ENCODE measurements around the gene SORCS2.

The SORCS2 gene

GRCh38 chr4:7330031-7330596, 137.8 kb downstream of the SORCS2 start:
- TF ChIP-seq REST (IDR thresholded peaks at IDR 0.05; ENCODE audit: insufficient read depth in 1 of 2, low read depth in 2 of 2, low read length in 2 of 2), result no peak
- no peak for TF ChIP-seq POLR2AphosphoS5 (IDR thresholded peaks at IDR 0.05; ENCODE audit: low read depth, low read length)
- no peak for TF ChIP-seq SIN3A (IDR thresholded peaks at IDR 0.05; ENCODE audit: borderline replicate concordance, insufficient read depth, low read length)
- no peak for TF ChIP-seq FOXP2 (optimal IDR thresholded peaks at IDR 0.05; ENCODE audit: borderline replicate concordance, extremely low read depth, extremely low read length, insufficient read depth)
- no peak for TF ChIP-seq TAF1 (IDR thresholded peaks at IDR 0.05; ENCODE audit: borderline replicate concordance, insufficient read depth, low read length)

GRCh38 chr4:7330811-7331681, 138.7 kb downstream of the SORCS2 start:
- TF ChIP-seq SIN3A (IDR thresholded peaks at IDR 0.05; ENCODE audit: borderline replicate concordance, insufficient read depth, low read length) (no peak), FOXP2 (optimal IDR thresholded peaks at IDR 0.05; ENCODE audit: borderline replicate concordance, extremely low read depth, extremely low read length, insufficient read depth) (no peak), REST (IDR thresholded peaks at IDR 0.05; ENCODE audit: insufficient read depth in 1 of 2, low read depth in 2 of 2, low read length in 2 of 2) (no peak), POLR2AphosphoS5 (IDR thresholded peaks at IDR 0.05; ENCODE audit: low read depth, low read length) (no peak)

GRCh38 chr4:7331682-7332000, 139.3 kb downstream of the SORCS2 start:
- no peak for TF ChIP-seq TAF1 (IDR thresholded peaks at IDR 0.05; ENCODE audit: borderline replicate concordance, insufficient read depth, low read length)
- no peak for TF ChIP-seq POLR2AphosphoS5 (IDR thresholded peaks at IDR 0.05; ENCODE audit: low read depth, low read length)
- no peak for TF ChIP-seq REST (IDR thresholded peaks at IDR 0.05; ENCODE audit: insufficient read depth in 1 of 2, low read depth in 2 of 2, low read length in 2 of 2)

- TF ChIP-seq POLR2AphosphoS5 (IDR thresholded peaks at IDR 0.05; ENCODE audit: low read depth, low read length) (no peak), FOXP2 (optimal IDR thresholded peaks at IDR 0.05; ENCODE audit: borderline replicate concordance, extremely low read depth, extremely low read length, insufficient read depth) (no peak), TAF1 (IDR thresholded peaks at IDR 0.05; ENCODE audit: borderline replicate concordance, insufficient read depth, low read length) (no peak), SIN3A (IDR thresholded peaks at IDR 0.05; ENCODE audit: borderline replicate concordance, insufficient read depth, low read length) (no peak)
Measured at GRCh38 chr4:7332216-7333023, 140.1 kb downstream of the SORCS2 start.

- TF ChIP-seq TAF1 (IDR thresholded peaks at IDR 0.05; ENCODE audit: borderline replicate concordance, insufficient read depth, low read length) (no peak), FOXP2 (optimal IDR thresholded peaks at IDR 0.05; ENCODE audit: borderline replicate concordance, extremely low read depth, extremely low read length, insufficient read depth) (no peak), SIN3A (IDR thresholded peaks at IDR 0.05; ENCODE audit: borderline replicate concordance, insufficient read depth, low read length) (no peak), REST (IDR thresholded peaks at IDR 0.05; ENCODE audit: insufficient read depth in 1 of 2, low read depth in 2 of 2, low read length in 2 of 2) (no peak), POLR2AphosphoS5 (IDR thresholded peaks at IDR 0.05; ENCODE audit: low read depth, low read length) (no peak)
Measured at GRCh38 chr4:7333024-7333780, 140.9 kb downstream of the SORCS2 start.

Measured in PFSK-1 (cell line).